GM13976 (cell line): ENCODE measurements around the gene OASL.

Experiments
- DNase-seq: peaks from one replicate; pipeline ENCODE4 v3.0.0; 2012; ENCODE audit warnings: low spot score
- in situ Hi-C: fragments of 300-500 bp; cut with MboI; formaldehyde crosslinking; loops from one replicate; pipeline ENCODE4 v1.12.0; 2022; ENCODE audit warnings: low sequenced_read_pairs, mixed read lengths, inconsistent platforms; ENCODE audit not compliant: unreplicated experiment
- TF ChIP-seq, protein P1 (sequence below): IDR thresholded peaks from 2 replicates; pipeline ENCODE4 v1.5.1; 2012; ENCODE audit warnings: borderline replicate concordance, mild to moderate bottlenecking; ENCODE audit not compliant: insufficient read depth; ENCODE audit errors: extremely low read depth, missing control alignments, control extremely low read depth

The OASL gene

GRCh38 chr12:121010860-121011259, 28.2 kb downstream of the OASL start:
- TF ChIP-seq, protein P1, sequence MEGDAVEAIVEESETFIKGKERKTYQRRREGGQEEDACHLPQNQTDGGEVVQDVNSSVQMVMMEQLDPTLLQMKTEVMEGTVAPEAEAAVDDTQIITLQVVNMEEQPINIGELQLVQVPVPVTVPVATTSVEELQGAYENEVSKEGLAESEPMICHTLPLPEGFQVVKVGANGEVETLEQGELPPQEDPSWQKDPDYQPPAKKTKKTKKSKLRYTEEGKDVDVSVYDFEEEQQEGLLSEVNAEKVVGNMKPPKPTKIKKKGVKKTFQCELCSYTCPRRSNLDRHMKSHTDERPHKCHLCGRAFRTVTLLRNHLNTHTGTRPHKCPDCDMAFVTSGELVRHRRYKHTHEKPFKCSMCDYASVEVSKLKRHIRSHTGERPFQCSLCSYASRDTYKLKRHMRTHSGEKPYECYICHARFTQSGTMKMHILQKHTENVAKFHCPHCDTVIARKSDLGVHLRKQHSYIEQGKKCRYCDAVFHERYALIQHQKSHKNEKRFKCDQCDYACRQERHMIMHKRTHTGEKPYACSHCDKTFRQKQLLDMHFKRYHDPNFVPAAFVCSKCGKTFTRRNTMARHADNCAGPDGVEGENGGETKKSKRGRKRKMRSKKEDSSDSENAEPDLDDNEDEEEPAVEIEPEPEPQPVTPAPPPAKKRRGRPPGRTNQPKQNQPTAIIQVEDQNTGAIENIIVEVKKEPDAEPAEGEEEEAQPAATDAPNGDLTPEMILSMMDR, result no peak
- no peak for DNase-seq
- in situ Hi-C loops, result no loop called here

DNA sequence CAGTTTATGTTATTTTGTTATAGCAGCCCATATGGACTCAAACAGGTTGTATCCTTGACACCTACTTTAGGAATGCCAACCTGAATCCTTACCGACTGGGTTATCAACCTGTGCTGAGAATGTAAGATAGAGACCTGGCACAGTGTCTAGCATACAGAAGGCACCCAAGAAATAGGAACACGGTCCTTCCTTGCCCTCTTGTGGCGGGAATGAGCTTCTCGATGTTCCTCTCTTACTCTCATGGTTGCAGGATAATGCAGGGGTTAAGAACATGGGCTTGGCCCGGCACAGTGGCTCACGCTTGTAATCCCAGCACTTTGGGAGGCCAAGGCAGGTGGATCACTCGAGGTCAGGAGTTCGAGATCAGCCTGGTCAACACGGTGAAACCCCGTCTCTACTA, 29.3 kb downstream of the OASL start:
- DNase-seq, result no peak
- in situ Hi-C loops, result no loop called here
- TF ChIP-seq, protein P1, result no peak

DNA sequence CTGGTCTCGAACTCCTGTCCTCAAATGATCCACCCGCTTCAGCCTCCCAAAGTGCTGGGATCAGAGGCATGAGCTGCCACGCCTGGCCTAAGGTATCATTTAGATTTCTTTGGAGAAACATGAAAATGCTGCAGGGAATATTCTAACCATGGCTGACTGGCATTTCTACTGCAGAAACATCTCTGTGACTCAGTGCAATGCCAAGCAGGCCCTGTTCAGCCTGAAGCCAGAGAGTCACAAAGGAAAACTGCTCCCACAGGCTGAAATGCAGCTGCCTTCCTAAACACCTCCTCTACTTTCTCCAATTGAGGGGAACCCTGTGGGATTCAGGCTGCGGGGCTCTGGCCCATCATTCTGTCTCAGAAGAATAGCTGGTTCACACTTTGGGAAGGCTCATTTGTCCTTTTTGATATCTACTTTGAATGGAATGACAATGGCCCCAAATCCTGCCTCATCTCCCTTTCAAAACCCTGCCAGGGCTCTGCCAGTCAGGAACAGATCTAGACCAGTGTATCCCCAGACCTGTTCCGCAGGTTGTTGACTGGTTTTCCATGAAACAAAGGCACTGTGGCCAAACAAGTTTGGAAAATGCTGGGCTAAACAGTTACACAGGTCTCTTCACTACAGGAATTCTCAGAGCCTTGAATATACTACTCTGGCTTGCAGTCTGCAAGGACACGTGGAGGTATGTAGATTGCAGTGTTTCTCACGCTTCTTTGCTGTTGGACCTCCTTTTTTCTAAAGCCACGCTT, 30.5 kb downstream of the OASL start:
- DNase-seq, result no peak
- TF ChIP-seq, protein P1, result no peak
- in situ Hi-C loops, result no loop called here

- peak; percentile 65 for DNase-seq
- TF ChIP-seq, protein P1, result peak; percentile 45
- in situ Hi-C loops, result no loop called here
These were observed 33.7 kb downstream of the OASL start for GRCh38 chr12:121005346-121005815.

DNA sequence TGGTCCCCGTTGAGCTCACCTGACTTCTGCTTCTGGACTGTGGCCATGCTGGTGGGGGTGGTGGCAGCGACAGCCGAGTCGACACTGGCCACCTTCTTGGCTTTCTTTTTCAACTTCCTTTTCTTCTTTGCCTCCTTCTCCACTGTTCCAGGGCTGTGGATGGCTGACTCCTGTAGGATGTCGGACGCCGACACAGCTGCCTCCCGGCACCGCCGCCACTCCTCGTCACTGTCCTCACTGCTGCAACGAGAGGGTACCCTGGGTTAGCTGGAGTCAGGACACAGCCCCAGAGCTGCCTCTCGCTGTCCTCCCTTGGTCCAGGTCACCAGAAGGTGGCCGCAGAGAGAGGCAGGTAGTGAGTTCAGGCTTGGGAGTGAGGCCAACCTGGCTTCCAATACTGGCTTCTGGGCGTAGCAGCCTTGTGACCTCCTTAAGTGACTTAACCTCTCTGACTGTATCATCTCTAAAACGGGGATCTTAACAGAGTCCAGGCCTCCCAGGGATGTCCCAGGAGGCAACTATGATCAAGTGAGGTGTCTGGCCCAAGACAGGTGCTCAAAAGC, 34.7 kb downstream of the OASL start:
- DNase-seq, result no peak
- in situ Hi-C loops, result no loop called here
- TF ChIP-seq, protein P1, result no peak

DNA sequence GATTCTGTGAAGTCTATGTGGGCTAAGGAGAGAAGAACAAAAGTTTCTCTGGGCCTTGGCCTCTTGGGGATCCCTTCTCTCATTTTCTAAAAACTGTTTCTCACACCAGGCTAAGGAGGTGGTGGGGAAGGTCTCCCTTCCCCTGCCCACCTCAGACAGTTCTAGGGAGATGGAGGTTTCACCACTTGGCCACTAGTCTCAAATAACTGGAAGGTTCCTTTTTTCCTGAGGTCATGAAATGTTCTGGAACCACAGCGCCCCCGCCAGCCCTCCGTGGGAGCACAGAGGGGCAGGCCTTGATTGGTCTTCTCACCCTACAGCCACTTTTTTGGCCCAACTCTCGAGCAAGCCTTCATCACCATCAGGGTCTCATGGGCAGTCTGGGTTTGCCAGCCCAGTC, 35.4 kb downstream of the OASL start:
- no peak for DNase-seq
- TF ChIP-seq, protein P1, result no peak
- in situ Hi-C loops, result no loop called here
